OCI-LY1 (cell line): ENCODE measurements around the gene C2orf68.
A peak's percentile ranks its signal among the peaks of the same experiment; 100 is the strongest.

Experiments used
- H2AFZ ChIP-seq: fragments of 200-600 bp; sonication (generic), shearing (Covaris generic); 2 replicates; pipeline ENCODE4 v1.6.0; 2014; ENCODE audit warnings: antibody characterized with exemption, mild to moderate bottlenecking, low read length
- H3F3A ChIP-seq: fragments of 200-600 bp; sonication (generic), shearing (Covaris generic); 2 replicates; pipeline ENCODE4 v1.6.0; 2014; ENCODE audit warnings: mild to moderate bottlenecking, antibody characterized with exemption, low read length, moderate library complexity; ENCODE audit not compliant: insufficient read depth
- H3K27ac ChIP-seq: fragments of 200-600 bp; sonication (generic); 2 replicates; pipeline ENCODE4 v1.5.1; 2014; ENCODE audit warnings: low read length, mixed run types, mild to moderate bottlenecking, low read depth; ENCODE audit not compliant: poor library complexity, severe bottlenecking
- H3K27me3 ChIP-seq: fragments of 200-600 bp; sonication (generic); 2 replicates; pipeline ENCODE4 v1.6.0; 2014; ENCODE audit warnings: antibody characterized with exemption, mild to moderate bottlenecking, low read length, moderate library complexity; ENCODE audit not compliant: insufficient read depth
- H3K36me3 ChIP-seq: fragments of 200-600 bp; sonication (generic); 2 replicates; pipeline ENCODE4 v1.6.1; 2014; ENCODE audit warnings: mild to moderate bottlenecking, antibody characterized with exemption, low read length, moderate library complexity, mixed read lengths; ENCODE audit not compliant: insufficient read depth
- H3K4me1 ChIP-seq: fragments of 200-600 bp; sonication (generic); 2 replicates; pipeline ENCODE4 v1.5.1; 2014; ENCODE audit warnings: mild to moderate bottlenecking, low read length, moderate library complexity; ENCODE audit not compliant: insufficient read depth, severe bottlenecking
- H3K4me2 ChIP-seq: fragments of 200-600 bp; sonication (generic), shearing (Covaris generic); 2 replicates; pipeline ENCODE4 v1.6.1; 2014; ENCODE audit warnings: low read length
- H3K4me3 ChIP-seq: fragments of 200-600 bp; sonication (generic); 2 replicates; pipeline ENCODE4 v1.5.1; 2014; ENCODE audit warnings: low read length, low read depth, mild to moderate bottlenecking, mixed read lengths; ENCODE audit not compliant: poor library complexity, severe bottlenecking
- H3K79me2 ChIP-seq: fragments of 200-600 bp; shearing (Covaris generic); 2 replicates; pipeline ENCODE4 v1.6.1; 2016; ENCODE audit warnings: mixed run types, low read length, mixed read lengths; ENCODE audit not compliant: insufficient read depth
- H3K9ac ChIP-seq: fragments of 200-600 bp; sonication (generic), shearing (Covaris generic); 2 replicates; pipeline ENCODE4 v1.6.1; 2014; ENCODE audit warnings: mild to moderate bottlenecking, low read length, mixed read lengths
- H3K9me2 ChIP-seq: fragments of 200-600 bp; sonication (generic), shearing (Covaris generic); 2 replicates; pipeline ENCODE4 v1.6.1; 2014; ENCODE audit warnings: low read depth, mild to moderate bottlenecking, low read length, mixed read lengths
- H3K9me3 ChIP-seq: fragments of 200-600 bp; shearing (Covaris generic); 2 replicates; pipeline ENCODE4 v1.6.1; 2014; ENCODE audit warnings: low read length, mixed read lengths
- H4K20me1 ChIP-seq: fragments of 200-600 bp; sonication (generic), shearing (Covaris generic); 2 replicates; pipeline ENCODE4 v1.6.0; 2016; ENCODE audit warnings: mild to moderate bottlenecking, low read length; ENCODE audit not compliant: insufficient read depth
- CTCF ChIP-seq: fragments of 200-600 bp; sonication (generic), shearing (Covaris generic); IDR thresholded peaks from 2 replicates; pipeline ENCODE4 v1.5.1; 2017; ENCODE audit warnings: mild to moderate bottlenecking, antibody characterized with exemption, low read length, moderate library complexity, mixed read lengths
- EZH2 ChIP-seq: fragments of 200-600 bp; sonication (generic), shearing (Covaris generic); IDR thresholded peaks from 2 replicates; pipeline ENCODE4 v1.8.0; 2017; ENCODE audit warnings: borderline replicate concordance, mixed run types, mild to moderate bottlenecking, antibody characterized with exemption, low read length, moderate library complexity, mixed read lengths

C2orf68 gene

DNA sequence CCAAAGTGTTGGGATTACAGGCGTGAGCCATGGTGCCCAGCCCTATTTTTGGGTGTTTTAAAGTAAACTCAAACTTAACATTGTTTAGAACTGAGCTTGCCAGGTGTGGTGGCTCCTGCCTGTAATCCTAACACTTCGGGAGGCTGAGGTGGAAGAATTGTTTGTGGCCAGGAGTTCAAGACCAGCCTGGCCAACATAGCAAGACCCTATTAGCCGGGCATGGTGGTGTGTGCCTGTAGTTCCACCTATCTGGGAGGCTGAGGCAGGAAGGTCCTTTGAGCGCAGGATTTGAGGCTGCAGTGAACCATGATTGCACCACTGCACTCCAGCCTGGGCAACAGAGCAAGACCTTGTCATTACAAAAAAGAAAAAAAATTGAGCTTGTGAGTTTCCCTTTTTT is 38.6 kb upstream of the C2orf68 start:
- no peaks in the 10 kb centered on the region for H3K4me1 ChIP-seq
- H3K36me3 ChIP-seq: peaks cover 84% of the 10 kb centered on the region
- H3K9me3 ChIP-seq: no peaks in the 10 kb centered on the region
- no peak overlapping the region for H3K9ac ChIP-seq
- TF ChIP-seq CTCF: no peak
- H2AFZ ChIP-seq: no peak overlapping the region
- H3K9me2 ChIP-seq: no peaks in the 10 kb centered on the region
- no peaks in the 10 kb centered on the region for H4K20me1 ChIP-seq
- no peak overlapping the region for H3K4me2 ChIP-seq
- no peak overlapping the region for H3K27ac ChIP-seq
- no peaks in the 10 kb centered on the region for H3K79me2 ChIP-seq
- no peak overlapping the region for H3K4me3 ChIP-seq
- H3F3A ChIP-seq: no peaks in the 10 kb centered on the region
- H3K27me3 ChIP-seq: no peaks in the 10 kb centered on the region

GRCh38 chr2:85649201-85650190 is 37.6 kb upstream of the C2orf68 start:
- Histone ChIP-seq H3K4me1 (no peaks in the 10 kb centered on the region), H3K9ac (no peak overlapping the region), H3K36me3 (peaks cover 93% of the 10 kb centered on the region), H3K27me3 (no peaks in the 10 kb centered on the region), H3F3A (no peaks in the 10 kb centered on the region), H3K9me3 (no peaks in the 10 kb centered on the region), H3K4me3 (no peak overlapping the region), H4K20me1 (no peaks in the 10 kb centered on the region), H3K79me2 (no peaks in the 10 kb centered on the region), H2AFZ (no peak overlapping the region), H3K27ac (no peak overlapping the region), H3K9me2 (no peaks in the 10 kb centered on the region), H3K4me2 (no peak overlapping the region)
- no peak for TF ChIP-seq EZH2
- no peak for TF ChIP-seq CTCF

GRCh38 chr2:85648619-85649018 is 36.8 kb upstream of the C2orf68 start:
- no peaks in the 10 kb centered on the region for H4K20me1 ChIP-seq
- H3F3A ChIP-seq: no peaks in the 10 kb centered on the region
- TF ChIP-seq CTCF: peak; percentile 54; the same call in 1 of the 2 replicates
- no peak for TF ChIP-seq EZH2
- peaks cover 95% of the 10 kb centered on the region for H3K36me3 ChIP-seq
- no peaks in the 10 kb centered on the region for H3K4me1 ChIP-seq
- no peaks in the 10 kb centered on the region for H3K79me2 ChIP-seq
- H3K4me3 ChIP-seq: no peak overlapping the region
- H3K9me2 ChIP-seq: no peaks in the 10 kb centered on the region
- no peaks in the 10 kb centered on the region for H3K9me3 ChIP-seq
- H3K27me3 ChIP-seq: no peaks in the 10 kb centered on the region
- H3K9ac ChIP-seq: no peak overlapping the region
- no peak overlapping the region for H2AFZ ChIP-seq
- no peak overlapping the region for H3K27ac ChIP-seq
- no peak overlapping the region for H3K4me2 ChIP-seq
